HG03103 (cell line): ENCODE data around the gene OSMR.

Experiments
- ATAC-seq: cut with Tn5 transposase; IDR thresholded peaks from one replicate; pipeline ENCODE4 v1.9.1; 2021; ENCODE audit warnings: low read depth; ENCODE audit not compliant: unreplicated experiment

Gene OSMR

GRCh38 chr5:38870595-38870994 lies 24.8 kb downstream of the OSMR start:
- ATAC-seq: no peak

DNA sequence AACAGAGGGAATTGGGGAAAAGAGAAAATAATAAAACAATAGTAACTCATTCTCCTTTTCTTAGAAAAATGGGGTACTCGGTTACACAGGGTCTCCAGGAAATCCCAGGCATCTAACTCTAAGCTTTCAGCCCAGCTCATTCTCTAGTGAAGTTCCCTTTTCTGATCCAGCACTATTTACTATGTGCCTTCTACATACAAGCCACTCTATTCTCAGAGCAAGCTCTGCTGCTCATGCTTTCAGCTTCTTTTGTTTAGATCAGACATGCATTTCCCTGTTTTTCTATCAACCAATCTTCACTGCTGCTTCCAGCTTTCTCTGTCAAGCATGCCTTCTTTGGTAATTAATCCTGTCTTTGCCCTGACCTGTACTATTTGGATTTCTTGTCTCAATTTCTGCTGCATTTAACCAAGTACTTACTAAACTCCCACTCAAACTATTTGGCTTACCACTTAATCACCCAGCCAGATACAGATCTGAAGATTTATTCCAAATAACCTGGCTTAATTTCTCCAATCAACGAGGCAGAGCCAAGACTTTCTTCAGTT lies 25.3 kb downstream of the OSMR start:
- ATAC-seq: no peak

DNA sequence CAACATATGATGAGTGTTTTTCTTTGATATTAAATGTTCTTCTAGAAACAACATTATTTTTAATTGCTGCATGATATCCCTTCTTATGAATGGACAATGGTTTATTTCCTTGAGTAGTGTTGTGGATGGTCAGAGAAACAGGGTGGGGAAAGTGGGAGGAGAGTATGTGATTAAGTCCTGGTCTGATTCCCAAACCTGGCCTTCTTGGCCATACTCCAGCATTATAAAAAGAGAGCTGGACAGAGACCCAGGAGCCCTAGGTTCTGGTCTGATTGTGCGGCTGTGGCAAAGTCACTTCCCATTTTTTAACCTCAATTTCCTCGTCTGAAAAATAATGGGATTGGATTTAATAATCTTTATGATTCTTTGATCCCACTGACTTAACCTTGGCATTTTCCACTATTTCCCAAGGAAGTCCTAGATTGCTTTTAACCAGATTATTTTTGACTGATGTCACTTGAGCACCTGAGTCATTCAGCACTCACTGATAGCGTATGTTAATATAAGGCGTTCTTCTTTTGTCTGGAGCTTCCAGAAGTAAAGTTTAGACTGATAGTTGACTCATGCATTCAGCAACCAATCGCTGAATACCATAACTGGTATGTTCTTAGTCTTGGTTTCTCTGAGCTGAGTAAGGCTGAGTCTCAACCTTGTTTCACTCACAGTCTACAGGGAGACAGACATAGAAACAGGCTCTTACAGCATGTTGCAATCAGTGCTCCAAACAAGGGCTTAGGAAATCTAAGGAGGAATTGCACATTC lies 26.2 kb downstream of the OSMR start:
- ATAC-seq: no peak

- no peak for ATAC-seq
Observed at GRCh38 chr5:38872826-38873225, 27.0 kb downstream of the OSMR start.

DNA sequence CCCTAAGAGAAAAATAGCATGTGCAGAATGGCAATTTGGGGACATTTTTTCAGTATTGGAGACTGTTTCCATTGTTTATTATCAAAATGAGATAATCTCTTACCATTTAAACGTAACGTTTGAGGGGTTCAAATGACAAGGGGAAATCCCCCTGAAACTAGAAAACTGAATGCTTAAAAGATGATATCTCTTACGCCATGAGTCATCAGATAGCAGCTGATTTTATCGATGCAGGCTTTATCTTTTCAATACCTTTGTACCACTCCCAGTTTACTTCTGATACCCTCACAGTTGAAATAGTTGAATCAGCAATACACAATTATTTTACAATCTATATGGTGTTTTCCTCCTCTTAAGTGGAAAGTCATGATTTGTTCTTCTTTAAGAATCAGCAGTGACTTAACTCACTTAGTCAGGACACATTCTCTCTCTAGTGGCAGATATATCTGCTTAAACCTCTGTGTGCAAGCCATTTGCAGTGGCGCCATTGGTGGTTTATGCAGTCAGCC lies 29.2 kb downstream of the OSMR start:
- ATAC-seq: no peak

- no peak for ATAC-seq
Observed at GRCh38 chr5:38878391-38879077, 32.7 kb downstream of the OSMR start.

DNA sequence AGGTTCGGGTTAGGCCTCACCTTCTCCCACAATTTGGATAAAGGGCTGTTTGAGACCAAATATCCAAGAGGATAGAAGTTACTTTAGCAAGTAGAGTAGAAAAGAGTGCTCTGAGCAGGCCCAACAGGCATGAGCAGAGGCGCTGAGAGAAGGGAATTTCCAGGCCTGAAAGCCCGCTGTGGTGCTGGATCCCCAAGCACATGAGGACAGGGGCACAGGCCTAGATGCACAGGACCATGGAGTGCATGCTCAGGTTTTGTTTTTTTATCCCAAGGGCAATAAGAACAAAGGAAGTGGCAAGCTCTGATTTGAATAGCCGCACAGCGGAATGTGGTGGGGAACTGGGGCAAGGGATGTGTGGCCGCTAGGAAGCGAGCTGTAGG lies 33.3 kb downstream of the OSMR start:
- ATAC-seq: no peak

DNA sequence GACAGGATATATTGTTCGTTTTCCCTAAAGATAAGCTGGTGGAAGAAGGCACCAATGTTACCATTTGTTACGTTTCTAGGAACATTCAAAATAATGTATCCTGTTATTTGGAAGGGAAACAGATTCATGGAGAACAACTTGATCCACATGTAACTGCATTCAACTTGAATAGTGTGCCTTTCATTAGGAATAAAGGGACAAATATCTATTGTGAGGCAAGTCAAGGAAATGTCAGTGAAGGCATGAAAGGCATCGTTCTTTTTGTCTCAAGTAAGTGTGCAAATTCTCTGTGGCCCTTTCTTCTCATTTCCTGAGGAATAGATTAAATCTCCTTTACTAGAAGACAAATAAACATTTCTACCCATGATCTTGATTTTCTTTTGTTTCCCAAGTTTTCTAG lies 38.0 kb downstream of the OSMR start:
- ATAC-seq: no peak

- no peak for ATAC-seq
Observed at GRCh38 chr5:38885208-38885607, 39.4 kb downstream of the OSMR start.

GRCh38 chr5:38888041-38888440 lies 42.2 kb downstream of the OSMR start:
- no peak for ATAC-seq

- no peak for ATAC-seq
Observed at GRCh38 chr5:38889424-38889823, 43.6 kb downstream of the OSMR start.

DNA sequence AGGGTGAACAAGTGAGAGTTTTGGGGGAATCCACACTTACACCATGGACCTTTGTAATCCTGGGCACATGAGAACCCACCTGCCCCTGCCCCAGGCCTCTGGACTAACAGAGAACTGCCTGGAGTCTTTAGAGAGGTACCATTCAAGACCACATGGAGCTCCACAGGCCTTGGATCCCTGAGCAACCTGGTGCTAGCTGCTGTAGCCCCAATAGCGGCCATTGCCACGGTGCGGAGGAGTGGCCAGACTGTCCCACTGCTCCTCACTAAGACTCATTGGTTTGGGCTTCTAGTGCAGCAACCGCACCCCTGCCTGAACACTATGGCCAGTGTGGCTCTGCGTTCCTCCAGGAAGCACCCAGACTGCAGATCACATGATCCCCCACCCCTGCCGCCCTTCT lies 45.8 kb downstream of the OSMR start:
- no peak for ATAC-seq

- ATAC-seq: no peak
Observed at GRCh38 chr5:38892363-38892762, 46.6 kb downstream of the OSMR start.

- ATAC-seq: no peak
Observed at GRCh38 chr5:38896760-38897159, 50.9 kb downstream of the OSMR start.

- ATAC-seq: no peak
Observed at GRCh38 chr5:38899936-38900335, 54.1 kb downstream of the OSMR start.

- no peak for ATAC-seq
Observed at GRCh38 chr5:38905516-38905915, 59.7 kb downstream of the OSMR start.

- no peak for ATAC-seq
Observed at GRCh38 chr5:38906503-38906902, 60.7 kb downstream of the OSMR start.

DNA sequence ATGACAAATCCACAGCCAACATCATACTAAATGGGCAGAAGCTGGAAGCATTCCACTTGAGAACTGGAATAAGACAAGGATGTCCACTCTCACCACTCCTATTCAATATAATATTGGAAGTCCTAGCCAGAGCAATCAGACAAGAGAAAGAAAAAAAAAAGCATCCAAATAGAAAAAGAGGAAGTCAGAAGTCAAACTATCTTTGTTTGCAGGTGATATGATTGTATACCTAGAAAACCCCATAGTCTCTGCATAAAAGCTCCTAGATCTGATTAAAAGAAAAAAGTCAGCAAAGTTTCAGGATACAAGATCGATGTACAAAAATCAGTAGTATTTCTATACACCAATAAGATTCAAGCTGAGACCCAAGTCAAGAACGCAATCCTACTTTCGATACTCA lies 66.1 kb downstream of the OSMR start:
- ATAC-seq: no peak

DNA sequence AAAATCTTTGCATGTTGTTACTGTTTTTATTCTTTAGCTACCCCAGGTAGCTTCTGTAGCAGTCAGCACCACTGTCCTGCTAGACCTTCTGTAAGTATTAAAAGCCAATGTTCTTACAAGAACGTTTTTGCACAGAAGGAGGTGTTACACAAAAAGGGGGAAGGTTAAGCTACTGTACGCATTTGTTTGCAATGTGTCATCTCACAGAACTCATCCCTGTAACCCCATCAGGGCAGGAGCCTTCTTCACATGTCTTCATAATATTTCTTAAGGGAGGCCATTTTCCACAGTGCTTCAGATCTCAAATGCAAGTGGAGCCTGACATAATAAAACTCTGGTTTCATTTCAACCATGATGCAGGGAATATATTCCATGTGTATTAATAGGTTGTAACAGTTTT lies 67.9 kb downstream of the OSMR start:
- no peak for ATAC-seq

DNA sequence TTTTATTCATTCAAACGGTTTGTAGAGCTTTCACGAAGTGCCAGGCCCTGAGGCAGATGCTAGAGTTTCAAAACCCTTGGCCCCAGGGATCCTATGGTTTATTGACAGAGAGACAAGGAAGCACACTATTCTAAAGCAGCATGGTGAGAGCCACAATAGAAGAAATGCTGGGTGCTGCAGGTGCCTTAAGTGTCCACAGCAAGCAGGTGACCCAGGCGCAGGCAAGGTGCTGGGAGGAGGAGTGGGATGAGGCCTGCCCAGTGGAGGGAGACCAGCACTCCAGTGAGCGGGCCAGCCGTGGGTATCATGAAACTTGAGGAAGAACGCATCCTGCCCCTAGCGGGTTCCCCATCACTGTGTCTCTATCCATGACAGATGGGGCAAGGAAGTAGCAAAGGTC lies 71.0 kb downstream of the OSMR start:
- no peak for ATAC-seq

- no peak for ATAC-seq
Observed at GRCh38 chr5:38921174-38921573, 75.4 kb downstream of the OSMR start.

- peak; percentile 83 for ATAC-seq
Observed at GRCh38 chr5:38922199-38922598, 76.4 kb downstream of the OSMR start.
